Measurements from ENCODE around the gene BCAR1.
A peak's percentile ranks its signal among the peaks of the same experiment; 100 is the strongest.
"Not testable (repeated sequence)": the region's sequence is repeated elsewhere in the genome, so short reads cannot be mapped to it uniquely, and the experiment has no call there.

The BCAR1 gene

DNA sequence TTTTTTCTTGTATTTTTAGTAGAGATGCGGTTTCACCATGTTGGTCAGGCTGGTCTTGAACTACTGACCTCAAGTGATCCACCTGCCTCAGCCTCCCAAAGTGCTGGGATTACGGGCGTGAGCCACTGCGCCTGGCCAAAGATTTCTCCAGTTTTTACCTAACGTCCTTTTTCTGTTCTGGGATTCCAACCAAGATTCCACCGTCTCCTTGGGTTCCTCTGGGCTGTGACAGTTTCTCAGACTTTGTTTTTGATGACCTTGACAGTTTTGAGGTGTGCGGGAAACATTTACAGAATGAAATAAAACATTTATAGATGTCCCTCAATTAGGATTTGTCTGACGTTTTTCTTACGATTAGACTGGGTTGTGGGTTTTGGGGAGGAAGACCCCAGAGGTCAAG is 17.9 kb upstream of the BCAR1 start:
- not testable (repeated sequence) for DNase-seq

- peak; percentile 72 for DNase-seq
These were observed 16.3 kb upstream of the BCAR1 start for GRCh38 chr16:75267631-75268264.

DNA sequence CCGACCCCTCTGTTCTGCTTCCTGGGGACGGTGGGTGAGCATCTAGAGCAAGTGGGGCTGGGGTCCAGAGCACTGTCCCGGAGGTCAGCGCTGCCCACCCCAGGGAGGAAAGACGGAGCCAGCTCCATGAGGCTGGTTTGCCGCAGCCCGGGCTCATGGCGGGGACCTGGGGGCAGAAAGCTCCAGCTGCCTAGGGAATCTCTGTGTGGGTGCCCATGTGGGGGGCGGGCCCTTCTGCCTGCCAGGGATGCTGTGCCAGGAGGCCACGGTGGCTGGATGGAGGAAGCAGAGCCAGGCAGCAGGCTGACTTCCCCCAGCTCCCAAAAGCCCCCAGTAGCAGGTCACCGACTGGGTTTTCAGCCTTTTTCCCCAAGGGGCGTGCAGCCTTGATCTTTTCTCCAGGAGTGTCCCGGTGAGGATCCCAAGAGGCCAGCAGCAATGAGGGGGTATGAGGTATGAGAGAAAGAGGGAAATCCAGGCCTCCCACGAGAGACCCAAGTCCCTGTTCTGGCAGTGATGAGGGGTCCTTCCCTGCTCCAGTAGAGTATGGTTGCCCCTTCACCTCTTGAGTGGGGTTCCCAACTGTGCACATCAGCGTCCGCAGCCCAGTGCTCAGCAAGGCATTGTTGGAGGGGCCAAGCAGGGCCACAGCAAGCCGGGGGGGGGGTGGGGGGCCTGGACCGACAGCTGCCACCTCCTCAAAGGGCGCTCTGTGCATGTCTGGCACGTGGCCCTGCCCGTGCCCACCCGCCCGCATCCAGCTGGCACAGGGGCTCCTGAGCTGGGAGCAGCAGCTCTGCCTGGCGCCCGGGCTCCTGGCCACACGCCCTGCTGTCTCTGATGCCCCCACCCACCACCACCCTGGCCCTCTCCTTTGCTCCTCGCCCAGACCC is 15.6 kb upstream of the BCAR1 start:
- no peak for DNase-seq

DNA sequence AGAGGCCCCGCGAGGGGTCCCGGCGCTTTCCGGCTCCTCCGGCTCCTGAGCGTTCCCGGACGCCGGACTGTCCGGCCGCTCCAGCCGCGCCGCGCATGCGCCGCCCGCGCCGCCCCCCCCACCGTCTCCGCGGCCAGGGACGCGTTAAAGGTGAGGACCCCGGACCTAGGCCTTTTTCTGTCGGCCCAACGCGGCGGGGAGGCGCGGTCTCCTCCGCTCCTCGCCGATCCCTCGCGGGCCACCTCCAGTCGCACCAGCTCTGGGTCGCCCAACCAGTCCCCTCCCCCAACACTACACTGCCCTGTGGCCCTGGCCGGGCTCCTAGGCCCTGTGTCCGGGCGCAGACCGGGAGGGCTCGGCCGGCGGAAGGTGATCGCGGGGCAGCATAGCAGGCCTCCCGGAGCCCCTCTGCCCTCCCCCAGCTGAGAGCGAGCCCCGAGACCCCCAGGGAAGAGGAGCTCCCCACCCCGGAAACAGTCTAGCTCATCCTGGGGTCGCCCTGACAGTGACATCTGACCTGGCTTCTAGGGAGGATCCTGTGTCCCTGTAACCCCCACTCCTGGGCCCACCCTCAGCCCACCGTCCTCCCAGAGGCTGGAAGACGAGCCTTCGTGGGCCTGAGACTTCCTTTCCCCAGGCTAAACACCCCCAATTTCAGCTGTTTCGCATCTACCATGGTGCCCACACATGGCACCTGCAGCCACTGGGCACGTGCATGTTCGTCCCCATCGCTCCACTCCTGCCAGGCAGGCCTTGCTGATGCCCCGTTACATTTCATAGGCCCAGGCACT is 14.7 kb upstream of the BCAR1 start:
- DNase-seq, result no peak

GRCh38 chr16:75264999-75265910 is 13.8 kb upstream of the BCAR1 start:
- no peak for DNase-seq

GRCh38 chr16:75264457-75264998 is 13.1 kb upstream of the BCAR1 start:
- DNase-seq, result no peak

DNA sequence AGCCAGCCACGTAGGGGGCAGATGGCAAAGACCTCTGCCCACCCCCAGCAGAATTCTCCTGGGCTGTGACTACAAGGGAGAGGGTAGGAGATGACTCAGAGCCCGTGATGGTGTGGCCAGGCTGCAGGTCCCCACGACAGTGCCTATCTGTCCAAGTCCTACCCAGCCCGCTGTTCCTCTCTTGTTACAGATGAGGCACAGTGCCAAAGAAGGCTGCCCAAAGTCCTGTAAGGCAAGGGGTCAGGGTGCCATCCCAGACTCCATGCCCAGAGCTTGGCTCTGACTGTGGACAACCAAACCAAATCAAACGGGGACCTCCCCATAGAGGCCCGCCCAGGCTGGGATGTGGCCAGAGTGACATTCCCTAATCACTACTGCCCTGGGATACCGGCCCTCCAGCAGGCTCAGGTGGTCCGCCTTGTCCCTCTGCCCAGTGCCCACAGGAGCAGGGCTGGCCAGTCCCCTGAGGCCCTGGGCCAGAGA is 12.6 kb upstream of the BCAR1 start:
- no peak for DNase-seq

- DNase-seq, result no peak
These were observed 12.0 kb upstream of the BCAR1 start for GRCh38 chr16:75263291-75263962.

DNA sequence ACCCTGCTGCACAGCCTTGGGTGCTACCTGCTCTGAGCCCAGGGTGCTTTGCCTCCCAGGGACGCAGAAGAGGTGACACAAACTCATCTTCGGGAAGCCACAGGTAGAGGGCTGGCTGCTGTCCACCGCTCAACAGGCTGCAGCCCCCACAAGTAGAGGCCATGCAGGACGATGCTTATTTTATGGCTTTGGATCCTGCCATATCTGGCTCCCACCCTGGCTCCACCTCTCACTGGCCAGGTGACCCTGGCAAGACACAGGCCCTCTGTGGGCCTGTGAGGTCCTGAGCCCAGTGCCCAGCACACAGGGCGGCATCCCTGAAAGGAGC is 11.3 kb upstream of the BCAR1 start:
- DNase-seq, result no peak

GRCh38 chr16:75262104-75262799 is 10.8 kb upstream of the BCAR1 start:
- DNase-seq, result no peak

DNA sequence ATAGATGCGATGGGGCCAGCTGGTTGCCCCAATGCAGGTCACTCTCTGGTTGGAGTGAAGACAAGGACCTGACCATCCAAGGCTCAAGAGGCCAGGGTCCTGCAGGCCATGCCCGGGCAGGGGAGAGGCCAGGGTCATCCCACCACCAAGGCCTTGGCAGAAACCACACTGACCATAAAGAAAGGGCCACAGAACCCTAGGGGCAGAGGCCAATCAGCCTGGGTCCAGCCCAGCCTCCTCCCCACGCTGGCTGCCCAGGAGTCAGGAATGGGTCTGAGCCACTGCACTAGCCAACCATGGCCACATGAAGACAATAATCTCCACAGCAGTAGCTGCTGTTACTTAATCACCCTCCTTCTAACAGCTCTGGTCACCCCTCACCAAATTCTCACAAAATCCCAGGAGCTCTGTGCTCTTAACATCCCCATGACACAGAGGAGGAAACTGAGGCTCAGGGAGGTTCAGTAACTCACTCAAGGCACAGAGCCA is 10.2 kb upstream of the BCAR1 start:
- DNase-seq, result no peak

DNA sequence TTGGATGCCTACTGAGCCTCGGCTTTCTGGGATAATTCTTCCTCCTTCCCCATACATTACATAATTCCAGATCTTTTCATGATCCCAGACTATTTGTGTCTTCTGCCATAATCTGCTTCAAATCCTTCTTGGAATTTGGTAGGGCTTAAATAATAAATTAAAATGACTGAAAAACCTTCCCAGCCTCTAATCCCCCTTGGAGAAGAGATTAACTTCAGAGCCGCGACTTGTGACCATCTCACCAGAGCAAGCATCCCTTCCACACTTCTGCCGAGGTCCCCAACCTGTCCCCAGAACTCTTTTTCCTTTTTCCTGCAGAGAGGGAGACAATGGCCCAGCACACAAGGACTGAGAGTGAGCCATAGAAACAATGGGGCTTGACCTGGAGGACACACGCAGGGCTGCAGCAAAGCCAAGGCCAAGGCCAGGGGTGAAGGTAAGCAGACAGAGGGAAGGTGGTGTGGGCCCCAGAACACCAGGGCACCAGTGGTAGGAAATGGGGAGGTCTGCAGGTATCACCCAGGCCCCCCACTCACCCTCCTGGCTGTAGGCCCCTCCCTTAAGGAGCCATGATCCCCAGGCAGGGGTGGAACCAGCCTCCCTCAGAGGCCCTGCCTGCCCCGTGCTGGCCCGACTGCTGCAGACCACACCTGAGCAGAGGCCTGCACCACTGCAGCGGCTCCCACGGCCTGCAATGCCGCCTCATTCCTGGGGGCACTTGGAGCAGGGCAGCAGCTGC is 9.6 kb upstream of the BCAR1 start:
- DNase-seq, result no peak

GRCh38 chr16:75258807-75259141 is 7.3 kb upstream of the BCAR1 start:
- no peak for DNase-seq

DNA sequence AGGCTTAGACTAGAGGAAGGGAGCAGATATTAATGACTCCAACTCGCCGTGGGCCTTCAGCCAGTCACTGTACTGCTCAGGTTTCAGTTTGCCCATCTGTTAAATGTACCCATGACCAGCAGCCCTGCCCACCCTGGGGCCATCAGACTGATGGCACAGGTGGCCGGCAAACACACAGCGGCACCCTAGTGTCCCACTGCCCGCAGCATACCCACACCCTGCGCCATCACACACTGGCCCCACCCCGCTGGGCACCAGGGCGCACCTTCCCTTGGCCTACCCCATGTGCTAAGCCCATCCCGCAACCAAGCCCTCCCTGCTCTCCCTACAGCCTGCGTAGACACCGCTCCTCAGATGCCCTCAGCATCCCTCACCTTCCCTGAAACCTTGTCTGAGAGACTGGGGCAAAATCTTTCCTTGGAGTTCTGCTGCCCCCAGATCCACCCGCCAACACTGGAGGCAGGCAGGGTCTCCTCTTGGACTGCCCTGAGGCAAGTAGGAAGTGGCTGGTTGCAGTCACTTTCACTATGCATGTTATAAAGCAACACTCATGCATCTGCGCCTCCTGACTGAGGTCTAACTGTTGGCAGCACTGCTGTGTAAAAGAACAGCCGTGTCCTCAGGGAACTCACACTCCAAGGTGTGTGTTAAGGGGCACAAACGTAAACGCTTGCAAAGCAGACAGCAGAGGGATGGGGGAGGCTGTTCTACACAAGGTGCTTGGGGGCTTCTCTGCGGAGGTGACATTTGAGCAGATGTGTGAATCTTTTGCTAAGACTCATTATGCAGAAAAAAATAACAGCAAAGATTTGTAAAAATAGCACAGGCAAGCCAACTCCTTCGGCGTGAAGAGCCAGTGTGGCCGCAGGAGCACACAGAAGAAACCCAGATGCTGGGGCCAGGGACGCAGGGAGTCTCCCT is 6.7 kb upstream of the BCAR1 start:
- DNase-seq, result no peak

DNA sequence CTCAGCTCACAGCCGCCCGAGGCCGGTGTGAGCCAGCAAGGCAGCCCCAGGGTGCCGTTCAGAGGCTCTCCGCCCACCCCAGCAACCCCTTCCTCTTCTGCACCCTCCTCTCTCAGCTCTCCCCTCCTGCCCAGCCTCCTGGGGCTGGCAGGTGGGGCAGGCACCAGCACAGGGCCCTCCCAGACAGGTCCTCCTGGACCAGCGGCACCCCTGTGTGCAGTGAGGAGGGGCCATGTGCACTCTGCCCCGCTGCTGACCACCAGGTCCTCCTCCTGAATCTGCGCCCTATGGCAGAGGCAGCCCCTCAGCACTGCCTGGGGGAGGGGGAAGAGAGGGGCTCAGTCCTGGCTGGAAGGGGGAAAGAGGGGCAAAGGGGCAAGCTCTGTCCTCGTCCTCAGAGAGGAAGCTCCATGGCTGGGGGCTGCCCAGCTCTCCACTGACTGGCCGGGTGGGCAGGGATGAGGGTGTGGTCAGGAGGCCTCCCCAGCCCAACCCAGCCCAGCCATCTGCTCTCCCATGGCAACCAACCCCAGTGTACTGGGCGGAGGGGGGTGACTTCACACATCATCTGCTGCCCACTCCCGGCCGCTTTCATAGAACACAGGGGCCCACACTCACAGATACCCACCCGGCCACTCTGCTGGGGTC is 5.4 kb upstream of the BCAR1 start:
- no peak for DNase-seq

DNA sequence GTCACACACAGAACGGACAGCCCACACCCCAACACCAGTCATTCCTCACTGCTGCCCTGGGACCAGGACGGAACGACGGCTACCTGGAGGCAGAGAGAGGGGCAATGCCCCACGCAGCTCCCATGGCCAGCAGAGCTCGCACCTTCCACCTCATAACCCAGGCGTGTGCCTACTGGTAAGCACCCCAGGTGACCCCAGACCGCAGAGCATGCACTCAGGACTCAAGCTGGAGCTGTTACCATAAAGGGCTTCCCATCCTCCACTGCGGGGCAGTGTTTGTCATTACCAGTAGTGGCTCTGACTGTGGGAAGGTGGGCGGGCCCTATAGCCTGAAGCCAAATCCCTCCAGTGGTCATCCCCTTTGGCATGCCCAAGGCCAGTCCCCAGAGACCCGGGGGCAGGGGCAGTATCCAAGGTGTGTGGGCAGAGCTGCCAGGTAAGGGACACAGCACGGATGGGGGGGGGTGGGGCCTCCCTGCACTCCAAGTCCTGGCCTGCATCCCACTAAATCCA is 4.7 kb upstream of the BCAR1 start:
- no peak for DNase-seq

DNA sequence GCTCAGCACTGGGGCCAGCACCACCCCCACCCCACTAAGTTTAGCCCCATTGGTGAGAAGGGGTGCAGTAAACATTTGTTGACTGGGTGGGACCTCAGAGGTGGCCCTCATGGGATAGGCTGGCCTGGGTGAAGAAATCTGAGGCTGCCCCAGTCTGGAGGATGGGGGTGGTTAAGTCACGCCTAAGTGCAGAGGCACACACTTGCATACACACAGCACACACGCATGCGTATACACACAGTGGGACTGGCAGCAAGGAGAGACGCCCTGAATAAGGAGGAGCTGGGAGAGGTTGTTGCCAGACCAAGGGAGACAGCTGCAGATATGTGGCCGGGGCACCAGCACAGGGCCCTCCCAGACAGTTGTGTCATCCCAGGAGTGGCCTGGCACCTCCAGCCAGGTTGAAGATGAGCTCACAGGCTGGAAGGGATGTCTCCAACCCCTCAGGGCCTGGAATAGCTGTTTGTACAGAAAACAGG is 3.0 kb upstream of the BCAR1 start:
- DNase-seq, result no peak
